GM12878 (cell line): Measurements from ENCODE around the gene PTPRD. TPM values are rescaled to one million over a fixed set of nuclear protein-coding genes. Genes with fewer than 3 reads are reported as not detected.

Source experiments
- ATAC-seq: fragments of 200-7000 bp; cut with Tn5 transposase; 3 replicates; pipeline ENCODE4 v1.9.1; 2020; ENCODE audit warnings: mild to moderate bottlenecking, moderate library complexity
- BruUV-seq: library from RNA; stranded (reverse); fragments of 400-500 nt; replicated peaks from 2 replicates; lab custom pipeline; 2021; lab: Mats Ljungman, UMichigan
- CTCF ChIA-PET: fragments of 300-600 bp; sonication (Branson Sonifier 250); formaldehyde crosslinking; extraction: SDS; loops from one replicate; lab custom pipeline; 2021; ENCODE audit warnings: inconsistent platforms; lab: Yijun Ruan, JAX
- POLR2A ChIA-PET: fragments of 350-600 bp; formaldehyde crosslinking; extraction: SDS; loops from one replicate; lab custom pipeline; 2021; ENCODE audit warnings: inconsistent platforms; lab: Charles Lee
- RAD21 ChIA-PET: fragments of 300-600 bp; sonication (Branson Sonifier 250); formaldehyde crosslinking; loops from one replicate; lab custom pipeline; 2023; ENCODE audit warnings: antibody characterized with exemption; ENCODE audit not compliant: unreplicated experiment; lab: Charles Lee
- SMC1A ChIA-PET: fragments of 300-600 bp; sonication (Branson Sonifier 250); formaldehyde crosslinking; loops from one replicate; lab custom pipeline; 2023; ENCODE audit not compliant: unreplicated experiment, uncharacterized antibody; lab: Charles Lee
- DNase-seq: peaks from one replicate; pipeline ENCODE4 v3.0.0-alpha.2; 2011; ENCODE audit warnings: low read depth, low spot score
- FAIRE-seq: peaks from 3 replicates; lab custom pipeline; 2011; peaks lifted over from hg19 to GRCh38; lab: Jason Lieb, UNC
- H2AFZ ChIP-seq: 2 replicates; pipeline ENCODE4 v1.6.0; 2011; ENCODE audit warnings: low read depth, low read length, control low read depth; ENCODE audit not compliant: control insufficient read depth
- H3K27ac ChIP-seq: 2 replicates; pipeline ENCODE4 v1.5.1; 2011; ENCODE audit warnings: control low read depth; ENCODE audit not compliant: control insufficient read depth, insufficient read depth
- H3K27me3 ChIP-seq, 2 experiments: replicated peaks in 1 of 2; 2 replicates each; pipeline versions ENCODE4 v1.6.0 to v1.6.1; 2011; ENCODE audit warnings: low read length in 1 of 2; ENCODE audit not compliant: control insufficient read depth in 2 of 2, insufficient read depth in 2 of 2
- H3K36me3 ChIP-seq, 2 experiments: 2 replicates each; pipeline ENCODE4 v1.5.1; 2011; ENCODE audit warnings: low read length in 1 of 2; ENCODE audit not compliant: control insufficient read depth in 2 of 2, insufficient read depth in 2 of 2
- H3K4me1 ChIP-seq: 2 replicates; pipeline ENCODE4 v1.6.1; 2011; ENCODE audit warnings: mild to moderate bottlenecking, low read length, moderate library complexity, mixed read lengths; ENCODE audit not compliant: control insufficient read depth, insufficient read depth
- H3K4me2 ChIP-seq: 2 replicates; pipeline ENCODE4 v1.6.0; 2011; ENCODE audit warnings: control low read depth; ENCODE audit not compliant: control insufficient read depth, insufficient read depth
- H3K4me3 ChIP-seq: fragments of 200-600 bp; sonication (generic); 2 replicates; pipeline ENCODE4 v1.5.1; 2016
- H3K79me2 ChIP-seq: 2 replicates; pipeline ENCODE4 v1.6.0; 2011; ENCODE audit warnings: low read length; ENCODE audit not compliant: control insufficient read depth, insufficient read depth
- H3K9ac ChIP-seq: 2 replicates; pipeline ENCODE4 v1.8.0; 2011; ENCODE audit warnings: low read length, control low read depth, mixed read lengths; ENCODE audit not compliant: control insufficient read depth, insufficient read depth
- H3K9me3 ChIP-seq: replicated peaks from 3 replicates; pipeline ENCODE4 v1.5.1; 2011; ENCODE audit warnings: mild to moderate bottlenecking, low read length; ENCODE audit not compliant: control insufficient read depth, insufficient read depth
- H4K20me1 ChIP-seq: 2 replicates; pipeline ENCODE4 v1.6.0; 2011; ENCODE audit not compliant: control insufficient read depth, insufficient read depth
- ASH2L ChIP-seq: fragments of 300-600, 200-600 bp; sonication (generic); IDR thresholded peaks from 2 replicates; pipeline ENCODE4 v1.6.1; 2017; ENCODE audit warnings: low read depth, mild to moderate bottlenecking, borderline replicate concordance
- BCL11A ChIP-seq: IDR thresholded peaks from 2 replicates; pipeline ENCODE4 v1.6.1; 2011; ENCODE audit warnings: low read depth, low read length
- FOS ChIP-seq: IDR thresholded peaks from 3 replicates; pipeline ENCODE4 v1.6.1; 2011; ENCODE audit warnings: borderline replicate concordance; ENCODE audit not compliant: insufficient read length; ENCODE audit errors: extremely low read depth
- POLR2A ChIP-seq: IDR thresholded peaks from 2 replicates; pipeline ENCODE4 v1.6.1; 2011; ENCODE audit warnings: low read depth, mild to moderate bottlenecking, low read length
- STAT1 ChIP-seq: fragments of 450-650 bp; conservative IDR thresholded peaks from 2 replicates; pipeline ENCODE4 v1.6.1; 2014; ENCODE audit warnings: antibody characterized with exemption, mild to moderate bottlenecking
- SUPT20H ChIP-seq: IDR thresholded peaks from 2 replicates; pipeline ENCODE4 v1.6.1; 2011; ENCODE audit warnings: low read depth, mild to moderate bottlenecking, low read length, moderate library complexity, borderline replicate concordance; ENCODE audit not compliant: control insufficient read depth
- WGBS: methylation state at CpG from one replicate; pipeline ENCODE4 v1.1.6; 2016; ENCODE audit warnings: low lambda C conversion rate; ENCODE audit not compliant: insufficient replicate concordance, insufficient coverage; ENCODE audit errors: missing lambda C conversion rate; 5-methylcytosine and 5-hydroxymethylcytosine counted together
- in situ Hi-C: fragments of 300-500 bp; cut with MboI; formaldehyde crosslinking; loops from 9 replicates; pipeline ENCODE4 v1.14.3; 2018; ENCODE audit warnings: mixed read lengths
- intact Hi-C: fragments of 100-400 bp; cut with micrococcal nuclease; formaldehyde crosslinking; loops from one replicate; pipeline ENCODE4 v1.14.2; 2022; ENCODE audit not compliant: unreplicated experiment
- polyA plus RNA-seq, 11 experiments: library from polyadenylated mRNA; depleted of rRNA in 4 of 11; unstranded in 6 of 11; stranded (reverse) in 5 of 11; fragments of >200 nt; fragmentation: Nextera tagmentation in 4 of 11; fragmentation: Illumina TruSeq in 1 of 11; extraction: Ambion mirVana in 4 of 11; extraction: Trizol in 1 of 11; gene quantifications; 1 replicate in 1 of 11; 2 replicates in 10 of 11; pipeline versions ENCODE4 v1.2.1 to v1.2.3, GENCODE V29; 2011 to 2016; ENCODE audit warnings: inconsistent platforms in 2 of 11, missing spikeins in 2 of 11, low read depth in 1 of 11
- total RNA-seq, 4 experiments: library from RNA; depleted of rRNA in 3 of 4; stranded (reverse); fragments of >200 nt in 3 of 4; fragmentation: Illumina TruSeq in 1 of 4; extraction: Trizol in 1 of 4; gene quantifications; 2 replicates each; pipeline versions ENCODE4 v1.2.1 to v1.2.3, GENCODE V29; 2013 to 2021
- TF ChIP-seq, protein P1 (sequence below): fragments of 450-650 bp; IDR thresholded peaks from 2 replicates; pipeline ENCODE4 v1.6.1; 2016; ENCODE audit warnings: mild to moderate bottlenecking
- TF ChIP-seq, protein P2 (sequence below): fragments of 450-650 bp; IDR thresholded peaks from 2 replicates; pipeline ENCODE4 v1.6.1; 2017; ENCODE audit warnings: mild to moderate bottlenecking, moderate library complexity
- TF ChIP-seq, protein P3 (sequence below): fragments of 450-650 bp; IDR thresholded peaks from 2 replicates; pipeline ENCODE4 v1.6.1; 2014; ENCODE audit warnings: mild to moderate bottlenecking

PTPRD gene
- total and polyA plus RNA-seq, 10 of the 15 experiments (the other 5 are each of a cell fraction or from before 2014, with no cell fraction given), result under 0.01 to 0.05 (median 0.01) TPM; not detected in 7

DNA sequence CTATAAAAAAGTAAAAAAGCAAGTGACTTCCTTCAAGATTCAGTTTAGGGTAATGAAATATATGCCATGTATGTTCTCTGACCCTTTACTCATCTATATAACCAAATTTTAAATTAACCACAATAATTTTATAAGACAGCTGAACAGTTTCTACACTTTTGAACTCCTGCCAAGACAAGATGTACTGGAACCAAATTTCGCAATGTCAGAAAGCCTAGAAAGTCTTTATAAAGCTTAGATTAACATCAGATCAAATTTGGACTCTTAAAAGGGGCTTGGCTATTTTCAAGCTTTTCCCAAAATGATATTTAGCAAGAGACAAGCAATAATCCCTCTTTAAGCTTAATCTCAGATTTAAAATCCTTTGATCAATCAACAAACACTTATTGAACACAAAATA, 362.6 kb downstream of the PTPRD start (continued):
- TF ChIP-seq, protein P1, sequence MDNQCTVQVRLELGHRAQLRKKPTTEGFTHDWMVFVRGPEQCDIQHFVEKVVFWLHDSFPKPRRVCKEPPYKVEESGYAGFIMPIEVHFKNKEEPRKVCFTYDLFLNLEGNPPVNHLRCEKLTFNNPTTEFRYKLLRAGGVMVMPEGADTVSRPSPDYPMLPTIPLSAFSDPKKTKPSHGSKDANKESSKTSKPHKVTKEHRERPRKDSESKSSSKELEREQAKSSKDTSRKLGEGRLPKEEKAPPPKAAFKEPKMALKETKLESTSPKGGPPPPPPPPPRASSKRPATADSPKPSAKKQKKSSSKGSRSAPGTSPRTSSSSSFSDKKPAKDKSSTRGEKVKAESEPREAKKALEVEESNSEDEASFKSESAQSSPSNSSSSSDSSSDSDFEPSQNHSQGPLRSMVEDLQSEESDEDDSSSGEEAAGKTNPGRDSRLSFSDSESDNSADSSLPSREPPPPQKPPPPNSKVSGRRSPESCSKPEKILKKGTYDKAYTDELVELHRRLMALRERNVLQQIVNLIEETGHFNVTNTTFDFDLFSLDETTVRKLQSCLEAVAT, result no peak
- TF ChIP-seq FOS (no peak), BCL11A (no peak), SUPT20H (no peak), ASH2L (no peak), POLR2A (no peak)
- TF ChIP-seq, protein P2, sequence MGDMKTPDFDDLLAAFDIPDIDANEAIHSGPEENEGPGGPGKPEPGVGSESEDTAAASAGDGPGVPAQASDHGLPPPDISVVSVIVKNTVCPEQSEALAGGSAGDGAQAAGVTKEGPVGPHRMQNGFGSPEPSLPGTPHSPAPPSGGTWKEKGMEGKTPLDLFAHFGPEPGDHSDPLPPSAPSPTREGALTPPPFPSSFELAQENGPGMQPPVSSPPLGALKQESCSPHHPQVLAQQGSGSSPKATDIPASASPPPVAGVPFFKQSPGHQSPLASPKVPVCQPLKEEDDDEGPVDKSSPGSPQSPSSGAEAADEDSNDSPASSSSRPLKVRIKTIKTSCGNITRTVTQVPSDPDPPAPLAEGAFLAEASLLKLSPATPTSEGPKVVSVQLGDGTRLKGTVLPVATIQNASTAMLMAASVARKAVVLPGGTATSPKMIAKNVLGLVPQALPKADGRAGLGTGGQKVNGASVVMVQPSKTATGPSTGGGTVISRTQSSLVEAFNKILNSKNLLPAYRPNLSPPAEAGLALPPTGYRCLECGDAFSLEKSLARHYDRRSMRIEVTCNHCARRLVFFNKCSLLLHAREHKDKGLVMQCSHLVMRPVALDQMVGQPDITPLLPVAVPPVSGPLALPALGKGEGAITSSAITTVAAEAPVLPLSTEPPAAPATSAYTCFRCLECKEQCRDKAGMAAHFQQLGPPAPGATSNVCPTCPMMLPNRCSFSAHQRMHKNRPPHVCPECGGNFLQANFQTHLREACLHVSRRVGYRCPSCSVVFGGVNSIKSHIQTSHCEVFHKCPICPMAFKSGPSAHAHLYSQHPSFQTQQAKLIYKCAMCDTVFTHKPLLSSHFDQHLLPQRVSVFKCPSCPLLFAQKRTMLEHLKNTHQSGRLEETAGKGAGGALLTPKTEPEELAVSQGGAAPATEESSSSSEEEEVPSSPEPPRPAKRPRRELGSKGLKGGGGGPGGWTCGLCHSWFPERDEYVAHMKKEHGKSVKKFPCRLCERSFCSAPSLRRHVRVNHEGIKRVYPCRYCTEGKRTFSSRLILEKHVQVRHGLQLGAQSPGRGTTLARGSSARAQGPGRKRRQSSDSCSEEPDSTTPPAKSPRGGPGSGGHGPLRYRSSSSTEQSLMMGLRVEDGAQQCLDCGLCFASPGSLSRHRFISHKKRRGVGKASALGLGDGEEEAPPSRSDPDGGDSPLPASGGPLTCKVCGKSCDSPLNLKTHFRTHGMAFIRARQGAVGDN, result no peak

DNA sequence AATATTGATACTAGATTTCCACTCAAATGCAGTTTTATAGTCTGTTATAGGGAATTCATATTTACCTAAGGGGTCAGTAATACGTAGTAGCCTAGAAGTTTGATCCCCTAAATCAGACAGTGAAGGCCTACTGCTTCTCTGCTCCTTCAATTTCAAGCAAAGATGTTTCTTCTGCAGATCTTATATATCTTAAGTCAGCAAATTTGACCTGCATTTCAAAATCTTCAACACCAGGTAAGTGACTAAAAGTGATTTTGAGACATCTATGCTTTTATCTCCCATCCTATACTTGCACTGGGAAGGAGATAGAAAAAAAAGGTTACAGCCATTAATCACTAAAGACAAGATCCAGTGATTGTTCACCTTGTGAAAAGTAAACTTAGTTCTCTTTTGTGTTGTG, 363.9 kb downstream of the PTPRD start:
- Histone ChIP-seq H3K79me2 (no peaks in the 10 kb centered on the region), H3K4me3 (no peak overlapping the region), H3K9me3 (no peaks in the 10 kb centered on the region), H3K4me1 (no peaks in the 10 kb centered on the region)
- no peak for FAIRE-seq
- CTCF ChIA-PET, result no interaction called here
- intact Hi-C loops, result no loop called here
- no TSS peak for BruUV-seq
- TF ChIP-seq, protein P3, sequence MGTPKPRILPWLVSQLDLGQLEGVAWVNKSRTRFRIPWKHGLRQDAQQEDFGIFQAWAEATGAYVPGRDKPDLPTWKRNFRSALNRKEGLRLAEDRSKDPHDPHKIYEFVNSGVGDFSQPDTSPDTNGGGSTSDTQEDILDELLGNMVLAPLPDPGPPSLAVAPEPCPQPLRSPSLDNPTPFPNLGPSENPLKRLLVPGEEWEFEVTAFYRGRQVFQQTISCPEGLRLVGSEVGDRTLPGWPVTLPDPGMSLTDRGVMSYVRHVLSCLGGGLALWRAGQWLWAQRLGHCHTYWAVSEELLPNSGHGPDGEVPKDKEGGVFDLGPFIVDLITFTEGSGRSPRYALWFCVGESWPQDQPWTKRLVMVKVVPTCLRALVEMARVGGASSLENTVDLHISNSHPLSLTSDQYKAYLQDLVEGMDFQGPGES, result no peak
- TF ChIP-seq STAT1, result no peak
- TF ChIP-seq, all 136 proteins: peak for 0
- Histone ChIP-seq H3K4me2 (no peak overlapping the region), H3K27me3 (no peaks in the 10 kb centered on the region), H3K27ac (no peak overlapping the region), H4K20me1 (no peaks in the 10 kb centered on the region), H3K9ac (no peak overlapping the region), H2AFZ (no peak overlapping the region), H3K36me3 (no peaks in the 10 kb centered on the region)
- DNase-seq (no peak), ATAC-seq (no peak)
- ChIA-PET SMC1A (no interaction called here), RAD21 (no interaction called here), POLR2A (no interaction called here)
- 0% methylated on average over 1 of the region's 1 CpG for WGBS
- in situ Hi-C loops, result no loop called here
